ENCODE results near the gene L2HGDH.

Gene L2HGDH

DNA sequence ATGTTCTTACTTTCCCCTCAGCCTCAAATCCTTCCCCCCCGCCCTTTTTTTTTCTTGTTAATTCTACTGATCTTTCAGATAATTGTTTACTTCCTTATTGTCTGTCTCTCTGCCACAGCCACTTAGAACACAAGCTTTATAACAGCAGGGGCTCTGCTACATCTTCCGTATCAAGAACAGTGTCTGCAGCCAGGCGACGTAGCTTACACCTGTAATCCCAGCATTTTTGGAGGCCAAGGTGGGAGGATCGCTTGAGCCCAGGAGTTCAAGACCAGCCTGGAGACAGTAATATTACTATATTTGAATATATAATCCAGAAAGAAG is 86.1 kb downstream of the L2HGDH start:
- DNase-seq = no peak

DNA sequence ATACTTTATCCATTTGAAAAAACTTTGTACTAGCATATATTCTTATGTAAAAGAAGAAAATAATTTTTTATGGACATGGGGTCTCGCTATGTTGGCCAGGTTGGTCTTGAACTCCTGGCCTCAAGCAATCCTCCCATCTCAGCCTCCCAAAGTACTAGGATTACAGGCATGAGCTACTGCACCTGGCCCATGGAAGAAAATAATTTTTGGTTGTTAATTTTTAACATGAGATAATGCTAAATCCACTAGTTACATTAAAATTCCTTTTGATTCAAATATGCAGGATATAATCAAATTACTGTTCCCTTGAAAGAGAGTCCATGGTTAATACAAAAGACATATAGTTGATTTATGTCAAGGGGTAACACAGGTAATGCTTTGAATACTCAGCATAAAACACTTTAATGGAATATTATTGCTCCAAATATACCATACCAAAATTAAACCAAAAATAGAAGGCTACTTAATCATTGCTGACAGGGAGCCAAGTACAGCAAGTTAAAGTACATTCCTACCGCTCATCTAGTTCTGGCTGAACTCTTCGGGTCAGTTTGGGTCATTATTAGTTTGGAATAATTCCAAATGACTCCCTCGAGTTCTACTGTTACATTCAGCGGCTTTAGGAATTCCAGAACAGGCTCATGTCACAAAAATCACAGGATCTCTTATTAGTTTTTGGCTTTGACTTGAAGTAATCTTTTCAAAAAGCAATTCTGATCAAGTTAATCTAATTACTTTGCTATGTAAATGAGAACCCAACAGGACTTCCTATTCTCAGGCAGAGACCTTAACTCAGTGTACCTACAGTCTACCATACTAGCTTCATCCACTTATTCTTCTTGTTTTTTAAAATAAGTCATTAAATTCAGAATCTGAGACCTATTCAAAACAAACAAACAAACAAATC is 86.7 kb downstream of the L2HGDH start:
- DNase-seq = no peak

DNA sequence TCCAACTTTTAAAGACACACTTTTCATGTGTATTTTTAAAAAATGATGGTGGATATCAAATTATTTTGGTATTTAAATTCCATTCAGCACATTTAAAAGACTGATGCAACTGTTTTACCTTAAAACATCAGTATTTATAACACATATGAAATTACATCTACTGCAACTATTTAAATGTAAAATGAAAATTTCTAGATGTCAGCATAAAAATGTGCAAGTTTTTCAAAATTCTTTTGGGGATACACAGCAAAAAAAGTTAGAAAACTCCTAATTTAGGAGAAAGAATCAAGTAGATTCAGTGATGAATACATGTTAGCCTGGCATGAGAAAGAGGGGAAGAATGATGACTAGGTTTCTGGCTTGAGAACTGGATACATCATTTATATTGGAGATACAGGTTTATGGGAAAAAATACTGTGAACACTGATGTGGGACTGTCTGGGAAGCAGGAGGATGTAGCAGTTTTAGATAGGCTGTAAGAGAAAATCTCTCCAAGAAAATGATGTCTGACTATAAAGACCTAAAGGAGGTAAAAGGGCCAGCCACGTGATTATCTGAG is 89.9 kb downstream of the L2HGDH start:
- no peak for DNase-seq

DNA sequence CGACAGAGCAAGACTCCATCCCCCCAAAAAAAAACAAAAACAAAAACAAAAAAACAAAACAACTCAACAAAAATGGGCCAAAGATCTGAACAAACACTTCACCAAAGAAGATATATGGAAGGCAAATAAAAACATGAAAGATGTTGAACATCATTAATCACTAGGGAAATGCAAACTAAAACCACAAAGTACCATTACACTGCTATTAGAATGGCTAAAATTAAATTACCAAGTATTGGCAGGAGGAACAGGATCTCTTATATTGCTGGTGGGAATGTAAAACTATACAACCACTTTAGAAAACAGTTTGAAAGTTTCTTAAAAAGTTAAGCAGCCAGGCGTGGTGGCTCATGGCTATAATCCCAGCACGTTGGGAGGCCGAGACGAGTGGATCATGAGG is 93.5 kb downstream of the L2HGDH start:
- DNase-seq = no peak

DNA sequence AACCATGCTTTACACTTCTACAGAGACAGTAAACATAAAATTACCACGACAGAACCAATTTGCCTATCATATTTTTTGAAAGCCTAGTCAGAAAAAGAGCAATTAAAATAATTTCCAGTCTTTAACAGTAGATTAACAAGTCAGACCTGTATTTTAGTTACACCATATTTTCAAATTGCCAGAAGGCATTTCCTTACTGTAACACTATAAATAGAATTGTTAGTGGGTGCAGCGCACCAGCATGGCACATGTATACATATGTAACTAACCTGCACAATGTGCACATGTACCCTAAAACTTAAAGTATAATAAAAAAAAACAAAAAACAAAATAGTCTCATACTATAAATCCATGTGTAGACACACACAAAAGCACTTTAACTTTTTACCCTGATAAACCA is 96.6 kb downstream of the L2HGDH start:
- DNase-seq = no peak

DNA sequence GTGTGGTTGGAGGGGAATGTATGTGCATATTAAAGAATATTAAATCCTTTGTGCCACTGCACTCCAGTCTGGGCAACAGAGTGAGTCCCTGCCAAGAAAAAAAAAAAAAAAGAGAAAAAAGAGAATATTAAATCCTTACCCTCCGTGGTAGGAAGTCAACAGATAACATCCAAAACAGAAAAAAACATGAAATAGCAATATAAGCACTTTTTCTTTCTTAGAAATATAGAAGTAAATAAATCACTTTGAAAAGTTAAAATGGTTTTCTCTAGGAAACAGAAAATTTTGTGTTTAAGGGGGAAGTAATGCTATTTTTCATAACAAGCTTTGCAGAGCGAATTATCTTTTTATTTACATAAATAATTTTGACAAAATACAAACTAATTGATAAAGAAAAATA is 98.2 kb downstream of the L2HGDH start:
- DNase-seq = no peak

DNA sequence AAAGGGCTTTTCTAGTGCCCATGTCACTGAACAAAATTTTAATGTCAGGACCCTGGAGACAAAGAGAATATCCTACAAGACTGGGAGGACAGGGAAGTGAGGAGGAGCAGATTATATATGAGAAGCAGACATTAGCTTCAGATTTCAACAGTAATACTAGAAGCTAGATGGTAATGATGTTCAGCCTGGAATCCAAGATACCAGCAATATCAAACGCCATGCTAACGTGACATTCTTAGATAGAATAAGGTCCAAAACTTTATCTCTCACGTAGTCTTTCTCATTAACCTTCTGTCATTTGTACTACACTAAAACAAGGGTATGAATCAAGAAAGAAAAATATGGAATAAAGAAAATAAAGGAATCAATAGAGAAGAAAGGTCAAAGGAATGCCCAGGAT is 99.3 kb downstream of the L2HGDH start:
- no peak for DNase-seq

DNA sequence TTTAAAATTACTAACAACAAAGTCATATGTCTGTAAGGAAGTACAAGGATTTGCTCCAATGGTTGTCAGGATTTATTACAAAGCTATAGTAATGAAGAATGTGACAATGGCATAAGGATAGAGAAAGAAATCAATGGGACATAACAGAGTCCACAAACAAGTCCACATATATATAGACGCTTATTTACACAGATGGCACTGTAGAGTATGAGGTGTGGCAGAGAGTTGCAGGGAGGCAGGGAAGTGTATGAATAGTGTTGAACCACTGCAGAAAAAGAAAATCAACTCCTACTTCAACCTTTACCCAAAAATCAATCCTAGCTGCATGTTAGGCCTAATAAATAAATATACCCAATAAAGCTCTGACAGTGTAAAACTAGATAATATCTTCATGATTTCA is 102.0 kb downstream of the L2HGDH start:
- no peak for DNase-seq

DNA sequence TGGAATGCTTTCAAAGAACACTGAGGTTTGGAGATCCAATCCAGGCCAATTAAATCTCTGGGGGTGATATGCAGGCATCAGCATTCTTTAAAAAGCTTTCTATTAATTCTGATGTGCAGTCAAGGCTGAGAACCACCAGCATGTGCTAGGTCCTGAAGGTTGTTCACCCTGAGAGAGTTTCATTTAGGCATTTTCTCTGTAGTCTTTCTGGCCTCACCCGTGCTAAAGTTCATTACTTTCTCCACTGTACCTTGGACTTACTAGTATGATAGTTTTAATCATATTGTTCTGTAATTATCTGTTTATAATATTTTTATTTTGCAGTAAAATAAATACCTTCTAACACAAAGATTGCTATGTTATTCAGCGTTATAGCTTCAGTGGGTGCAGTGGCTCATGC is 113.5 kb downstream of the L2HGDH start:
- DNase-seq = no peak

DNA sequence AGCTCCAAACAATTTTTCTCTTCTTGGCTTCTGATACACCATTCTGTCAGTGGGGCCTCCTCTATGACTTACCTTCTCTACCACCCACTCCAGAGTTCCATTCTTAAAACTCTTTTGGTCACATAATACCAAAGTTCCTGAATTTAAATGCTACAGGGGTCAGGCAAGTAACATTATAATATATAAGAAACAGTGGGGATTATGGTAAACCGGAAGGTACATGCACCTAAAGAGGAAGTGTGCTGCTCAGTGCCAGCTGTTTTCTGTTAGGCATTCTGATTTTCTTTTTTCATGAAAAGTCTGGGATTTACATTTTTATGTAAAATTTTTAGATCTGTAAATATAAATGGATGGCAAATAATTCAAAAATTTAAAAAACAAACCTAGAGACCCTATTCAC is 120.5 kb downstream of the L2HGDH start:
- DNase-seq = no peak
